HG02840 (cell line): ENCODE measurements around the gene CHST14.

ENCODE experiments used
- ATAC-seq: cut with Tn5 transposase; IDR thresholded peaks from one replicate; pipeline ENCODE4 v1.9.1; 2021; ENCODE audit warnings: mild to moderate bottlenecking, moderate library complexity, moderate number of reproducible peaks; ENCODE audit not compliant: unreplicated experiment, low FRiP score

The CHST14 gene

DNA sequence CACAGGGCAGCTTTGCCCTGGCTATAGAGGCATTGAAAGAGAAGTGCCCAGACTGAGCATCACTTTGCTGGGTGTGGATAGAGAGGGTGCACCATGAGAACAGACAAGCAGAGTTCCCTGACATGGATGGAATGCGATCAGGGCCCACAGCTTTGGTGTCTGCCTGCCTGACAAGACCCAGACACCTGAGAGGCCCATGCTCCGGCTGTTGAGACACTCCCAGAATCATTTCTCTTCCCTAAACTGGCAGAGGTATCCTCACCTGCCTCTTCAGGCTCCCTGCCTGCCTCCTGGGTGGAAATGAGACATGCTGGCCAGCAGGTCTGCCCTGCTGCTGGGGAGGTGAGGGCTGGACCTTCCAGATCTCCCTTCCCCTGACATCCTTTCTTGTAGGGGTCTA, 10.4 kb upstream of the CHST14 start:
- no peak for ATAC-seq

DNA sequence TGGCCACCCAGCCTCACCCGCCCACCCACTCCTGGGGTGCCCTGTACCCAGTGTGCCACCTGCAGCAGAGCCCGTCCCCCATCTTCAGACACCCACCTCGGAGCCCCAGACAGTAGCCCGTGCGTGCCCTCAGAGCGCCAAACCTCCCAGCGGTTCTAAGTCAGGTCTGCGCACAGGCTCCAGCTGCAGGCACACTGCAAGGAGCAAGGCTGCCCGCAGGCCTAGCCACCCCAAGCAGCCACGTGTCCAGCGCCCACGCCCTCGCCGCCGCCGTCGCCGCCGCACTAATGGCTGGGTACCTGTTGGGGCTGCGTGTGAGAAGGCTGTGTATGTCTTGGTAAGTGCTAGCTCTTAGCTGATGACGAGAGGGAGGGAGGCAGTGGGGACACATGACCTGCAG, 8.8 kb upstream of the CHST14 start:
- no peak for ATAC-seq

GRCh38 chr15:40463279-40463678, 7.5 kb upstream of the CHST14 start:
- ATAC-seq = no peak

DNA sequence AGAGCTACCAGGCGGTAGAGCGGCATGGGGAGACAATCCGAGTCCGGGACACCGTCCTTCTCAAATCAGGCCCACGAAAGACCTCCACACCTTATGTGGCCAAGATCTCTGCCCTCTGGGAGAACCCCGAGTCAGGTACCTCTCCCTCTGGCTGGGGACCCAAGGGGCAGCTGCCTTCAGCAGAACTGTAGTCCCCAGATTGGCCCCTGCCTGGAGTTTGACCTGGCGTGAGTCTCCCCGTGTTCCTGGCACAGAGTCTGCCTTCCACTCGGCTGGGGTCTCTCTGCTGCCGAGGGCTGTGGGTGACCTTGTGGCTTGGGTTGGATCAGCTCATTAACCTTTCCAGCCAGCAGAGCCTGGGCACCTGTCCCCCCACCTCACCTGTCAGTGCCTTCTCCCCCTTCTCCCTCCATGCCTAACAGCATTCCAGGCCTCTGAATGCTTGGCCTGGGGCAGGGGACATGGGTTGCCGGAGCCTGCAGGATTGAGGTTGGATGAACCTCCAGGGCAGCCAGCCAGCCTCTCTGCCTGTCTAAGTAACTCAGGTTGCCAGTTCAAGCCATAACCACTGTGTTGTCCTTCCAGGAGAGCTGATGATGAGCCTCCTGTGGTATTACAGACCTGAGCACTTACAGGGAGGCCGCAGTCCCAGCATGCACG, 6.8 kb upstream of the CHST14 start:
- ATAC-seq = no peak

GRCh38 chr15:40464595-40465185, 6.1 kb upstream of the CHST14 start:
- no peak for ATAC-seq

DNA sequence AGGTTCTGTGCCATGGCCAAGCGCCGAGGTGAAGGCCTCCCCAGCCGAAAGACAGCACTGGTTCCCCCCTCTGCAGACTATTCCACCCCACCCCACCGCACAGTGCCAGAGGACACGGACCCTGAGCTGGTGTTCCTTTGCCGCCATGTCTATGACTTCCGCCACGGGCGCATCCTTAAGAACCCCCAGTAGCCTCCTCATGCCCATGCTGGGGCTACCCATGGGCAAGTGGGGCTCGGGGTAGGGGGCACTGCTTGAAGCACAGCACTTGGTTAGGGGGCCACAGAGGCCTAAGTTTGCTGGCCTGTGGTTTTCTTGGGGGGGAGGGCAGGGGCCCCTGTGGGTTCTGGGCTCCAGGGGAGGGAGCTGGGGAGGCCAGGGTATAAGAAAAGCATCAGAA, 4.8 kb upstream of the CHST14 start:
- ATAC-seq = no peak

GRCh38 chr15:40466426-40467260, 4.1 kb upstream of the CHST14 start:
- ATAC-seq = no peak

DNA sequence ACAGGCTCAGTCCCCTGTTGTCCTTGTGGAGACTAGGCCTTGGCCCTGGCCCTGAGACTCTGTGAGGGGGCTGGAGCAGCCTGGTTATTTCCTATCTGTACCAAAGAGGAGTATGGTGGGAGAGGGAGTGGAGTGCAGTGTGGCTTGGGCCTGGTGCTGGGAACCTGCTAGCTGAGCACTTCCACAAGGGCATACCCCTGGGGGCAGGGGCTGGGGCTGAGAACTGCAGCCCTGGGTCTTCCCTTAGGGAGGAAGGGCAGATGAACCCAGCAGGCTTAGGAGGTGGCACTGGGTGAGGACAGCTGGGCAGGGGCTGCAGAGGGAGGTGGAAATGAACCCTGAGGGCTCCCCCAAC, 3.5 kb upstream of the CHST14 start:
- ATAC-seq = no peak

DNA sequence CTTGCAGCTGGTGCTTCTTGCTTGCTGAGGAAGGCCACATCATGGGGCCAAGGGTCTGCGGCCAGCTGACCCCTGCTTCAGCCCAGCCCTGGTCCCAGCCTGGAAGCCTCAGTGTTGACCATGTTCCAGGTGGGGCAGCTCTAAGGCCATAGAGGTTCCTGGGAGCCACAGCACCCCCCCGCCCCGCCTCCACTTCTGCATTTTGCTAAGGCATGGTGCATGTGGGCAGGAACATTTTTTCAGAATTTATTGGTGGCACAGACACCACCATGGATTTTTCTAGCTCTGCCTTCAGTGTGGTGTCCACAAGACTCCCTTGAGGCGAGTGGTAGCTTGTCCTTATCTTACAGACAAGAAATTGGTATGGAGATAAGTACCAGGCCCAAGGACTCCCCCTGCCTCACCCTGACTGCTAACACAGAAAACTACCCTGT, 1.9 kb upstream of the CHST14 start:
- ATAC-seq = no peak

GRCh38 chr15:40469776-40470390, 901 bp upstream of the CHST14 start:
- no peak for ATAC-seq

DNA sequence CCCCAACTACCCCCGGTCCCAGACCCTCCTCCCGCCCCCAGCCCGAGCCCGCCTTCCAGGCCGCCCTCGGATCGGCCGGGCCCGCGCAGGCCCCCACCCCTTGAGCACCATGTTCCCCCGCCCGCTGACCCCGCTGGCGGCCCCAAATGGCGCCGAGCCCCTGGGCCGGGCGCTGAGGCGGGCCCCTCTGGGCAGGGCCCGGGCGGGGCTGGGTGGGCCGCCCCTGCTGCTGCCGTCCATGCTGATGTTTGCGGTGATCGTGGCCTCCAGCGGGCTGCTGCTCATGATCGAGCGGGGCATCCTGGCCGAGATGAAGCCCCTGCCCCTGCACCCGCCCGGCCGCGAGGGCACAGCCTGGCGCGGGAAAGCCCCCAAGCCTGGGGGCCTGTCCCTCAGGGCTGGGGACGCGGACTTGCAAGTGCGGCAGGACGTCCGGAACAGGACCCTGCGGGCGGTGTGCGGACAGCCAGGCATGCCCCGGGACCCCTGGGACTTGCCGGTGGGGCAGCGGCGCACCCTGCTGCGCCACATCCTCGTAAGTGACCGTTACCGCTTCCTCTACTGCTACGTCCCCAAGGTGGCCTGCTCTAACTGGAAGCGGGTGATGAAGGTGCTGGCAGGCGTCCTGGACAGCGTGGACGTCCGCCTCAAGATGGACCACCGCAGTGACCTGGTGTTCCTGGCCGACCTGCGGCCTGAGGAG, 472 bp downstream of the CHST14 start:
- peak; percentile 42 for ATAC-seq

- no peak for ATAC-seq
These were observed 995 bp downstream of the CHST14 start for GRCh38 chr15:40471808-40472150.

- ATAC-seq = no peak
These were observed 1.5 kb downstream of the CHST14 start for GRCh38 chr15:40472171-40472727.

DNA sequence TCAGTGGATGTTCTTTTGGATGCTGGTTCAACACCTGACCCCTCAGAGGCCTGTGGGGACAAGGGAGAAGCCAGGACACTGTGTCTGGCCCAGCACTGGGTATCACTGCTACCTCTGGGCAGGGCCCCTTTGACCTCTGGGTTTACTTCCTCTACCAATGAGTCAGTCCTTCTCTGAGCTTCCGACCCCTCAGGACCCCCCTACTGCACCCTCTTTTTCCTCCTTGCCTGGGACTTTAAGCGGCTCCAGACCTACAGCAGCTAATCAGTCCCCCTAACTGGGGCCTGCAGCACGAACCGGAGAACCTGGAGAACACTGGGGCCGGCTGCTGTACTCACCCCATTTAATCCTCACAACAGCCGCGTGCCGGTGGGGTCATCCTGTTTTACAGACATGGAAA, 3.8 kb downstream of the CHST14 start:
- ATAC-seq = no peak

DNA sequence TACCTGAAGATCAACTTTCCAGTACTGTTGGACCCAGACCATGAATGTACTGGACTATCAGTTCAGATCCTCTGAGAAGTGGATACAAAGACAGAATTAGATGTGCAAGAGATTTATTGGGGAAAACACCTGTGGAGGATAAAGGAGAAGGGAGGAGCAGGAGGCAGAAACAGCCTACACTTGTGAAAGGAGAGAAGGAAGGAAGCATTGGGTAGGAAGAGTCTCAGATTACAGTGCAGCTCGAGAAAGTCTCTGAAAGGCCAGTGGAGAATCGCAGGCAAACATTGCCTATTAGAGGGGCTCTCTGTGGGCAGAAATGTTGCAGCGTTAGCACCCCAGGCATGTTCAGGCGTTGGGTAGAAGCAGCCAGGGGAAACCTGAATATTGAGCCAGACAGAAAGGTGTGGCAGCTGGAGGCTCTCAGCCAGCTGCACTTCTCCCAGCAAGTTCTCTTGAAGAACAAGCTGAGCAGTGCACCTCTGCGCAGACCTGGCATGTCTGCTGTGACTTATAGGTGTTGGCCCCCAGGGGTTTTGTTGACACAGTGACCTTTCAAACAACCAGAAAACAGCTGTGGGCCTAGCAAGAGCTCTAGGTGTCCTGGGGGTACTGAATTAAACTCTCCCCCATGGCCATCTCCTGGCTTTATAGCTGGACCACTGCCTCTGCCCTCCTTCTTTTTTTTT, 7.0 kb downstream of the CHST14 start:
- no peak for ATAC-seq

DNA sequence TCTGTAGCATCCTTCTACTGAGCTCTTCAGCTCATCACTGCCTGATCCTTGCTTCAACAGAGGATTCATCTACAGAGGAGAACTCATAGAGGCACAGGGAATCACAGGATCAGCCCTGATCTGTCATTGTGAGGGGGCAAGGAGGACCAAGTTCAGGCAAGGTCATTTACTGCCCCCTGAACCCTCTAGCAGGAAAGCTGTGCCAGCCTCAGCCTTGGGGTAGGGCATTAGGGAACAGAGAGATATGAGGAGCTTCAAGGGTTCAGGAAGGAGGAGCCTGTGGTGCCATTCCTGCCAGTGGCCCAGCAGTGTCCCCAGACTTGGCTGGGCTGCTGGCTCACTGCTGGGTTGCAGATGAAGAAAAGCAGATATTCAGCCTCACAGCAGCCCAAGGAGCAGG, 8.2 kb downstream of the CHST14 start:
- ATAC-seq = no peak

DNA sequence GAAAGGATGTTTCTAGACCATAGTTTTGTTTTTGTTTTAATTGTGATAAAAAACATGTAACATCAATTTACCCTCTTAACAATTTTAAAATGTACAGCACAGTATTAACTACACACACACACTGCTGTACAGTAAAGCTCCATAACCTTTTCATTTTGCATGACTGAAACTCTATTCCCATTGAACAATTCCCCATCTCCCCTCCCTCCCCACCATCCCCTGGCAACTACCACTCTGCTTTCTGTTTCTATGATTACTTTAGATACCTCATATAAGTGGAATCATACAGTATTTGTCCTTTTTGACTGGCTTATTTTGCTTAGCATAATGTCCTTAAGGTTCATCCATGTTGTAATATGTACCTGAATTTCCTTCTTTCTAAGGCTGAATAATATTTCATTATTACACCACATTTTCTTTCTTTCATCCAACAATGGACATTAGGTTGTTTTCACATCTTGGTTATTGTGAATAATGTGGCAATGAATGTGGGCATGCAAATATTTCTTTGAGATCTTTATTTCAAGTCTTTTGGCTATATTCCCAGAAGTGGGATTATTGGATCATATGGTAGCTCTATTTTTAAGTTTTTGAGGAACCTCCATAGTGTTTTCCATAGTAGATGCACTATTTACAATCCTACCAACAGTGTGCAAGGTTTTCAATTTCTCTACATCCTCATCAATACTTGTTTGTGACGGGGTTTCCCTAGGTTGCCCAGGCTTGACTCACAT, 10.7 kb downstream of the CHST14 start:
- ATAC-seq = no peak

- ATAC-seq = no peak
These were observed 13.1 kb downstream of the CHST14 start for GRCh38 chr15:40483919-40484318.

DNA sequence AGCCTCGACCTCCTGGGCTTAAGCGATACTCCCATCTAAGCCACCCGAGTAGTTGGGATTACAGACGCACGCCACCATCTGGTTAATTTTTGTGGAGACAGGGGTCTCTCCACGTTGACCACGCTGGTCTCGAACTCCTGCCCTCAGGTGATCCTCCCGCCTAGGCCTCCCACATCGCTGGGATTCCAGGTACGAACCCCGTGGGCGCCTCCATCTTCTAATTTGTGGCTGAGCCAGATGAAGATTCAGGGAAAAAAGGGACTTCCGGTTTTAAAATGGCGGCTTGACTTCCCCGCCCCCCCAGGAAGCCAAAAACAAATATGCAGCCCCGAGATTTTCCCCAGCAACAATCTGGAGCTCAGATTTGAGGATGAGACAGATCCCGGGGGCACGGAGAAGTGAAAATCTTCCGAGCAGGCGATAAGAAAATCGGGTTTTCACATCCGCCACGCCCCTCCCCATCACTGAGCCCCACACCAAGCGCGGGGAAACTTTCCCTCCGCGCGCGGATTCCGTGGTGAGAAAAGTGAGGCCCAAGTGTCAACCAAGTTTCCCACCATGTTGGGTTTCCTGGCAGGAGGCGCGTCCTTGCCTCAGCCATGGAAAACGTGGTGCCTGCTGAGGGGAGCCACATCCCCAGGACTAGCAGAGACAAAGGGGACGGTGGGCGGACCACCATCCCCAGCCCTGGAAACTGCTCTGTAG, 15.4 kb downstream of the CHST14 start:
- ATAC-seq = no peak
